ENCODE data around the gene DSTN. TPM values are rescaled to one million over a fixed set of nuclear protein-coding genes. Genes with fewer than 3 reads are reported as not detected.

Gene DSTN
- total RNA-seq, 1 donor = 348 TPM

- TF ChIP-seq, protein P1, sequence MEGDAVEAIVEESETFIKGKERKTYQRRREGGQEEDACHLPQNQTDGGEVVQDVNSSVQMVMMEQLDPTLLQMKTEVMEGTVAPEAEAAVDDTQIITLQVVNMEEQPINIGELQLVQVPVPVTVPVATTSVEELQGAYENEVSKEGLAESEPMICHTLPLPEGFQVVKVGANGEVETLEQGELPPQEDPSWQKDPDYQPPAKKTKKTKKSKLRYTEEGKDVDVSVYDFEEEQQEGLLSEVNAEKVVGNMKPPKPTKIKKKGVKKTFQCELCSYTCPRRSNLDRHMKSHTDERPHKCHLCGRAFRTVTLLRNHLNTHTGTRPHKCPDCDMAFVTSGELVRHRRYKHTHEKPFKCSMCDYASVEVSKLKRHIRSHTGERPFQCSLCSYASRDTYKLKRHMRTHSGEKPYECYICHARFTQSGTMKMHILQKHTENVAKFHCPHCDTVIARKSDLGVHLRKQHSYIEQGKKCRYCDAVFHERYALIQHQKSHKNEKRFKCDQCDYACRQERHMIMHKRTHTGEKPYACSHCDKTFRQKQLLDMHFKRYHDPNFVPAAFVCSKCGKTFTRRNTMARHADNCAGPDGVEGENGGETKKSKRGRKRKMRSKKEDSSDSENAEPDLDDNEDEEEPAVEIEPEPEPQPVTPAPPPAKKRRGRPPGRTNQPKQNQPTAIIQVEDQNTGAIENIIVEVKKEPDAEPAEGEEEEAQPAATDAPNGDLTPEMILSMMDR (IDR thresholded peaks at IDR 0.05; ENCODE audit: insufficient read depth, low read length) = no peak
- DNase-seq (ENCODE audit: low read depth) = no peak
- no peak overlapping the region for H3K4me3 ChIP-seq (ENCODE audit: low read depth, low read length)
These were observed 3.6 kb downstream of the DSTN start for GRCh38 chr20:17573463-17573862.

- TF ChIP-seq, protein P1 (IDR thresholded peaks at IDR 0.05; ENCODE audit: insufficient read depth, low read length) = no peak
- DNase-seq (ENCODE audit: low read depth) = no peak
- H3K4me3 ChIP-seq (ENCODE audit: low read depth, low read length) = no peak overlapping the region
These were observed 6.3 kb downstream of the DSTN start for GRCh38 chr20:17576215-17576614.

DNA sequence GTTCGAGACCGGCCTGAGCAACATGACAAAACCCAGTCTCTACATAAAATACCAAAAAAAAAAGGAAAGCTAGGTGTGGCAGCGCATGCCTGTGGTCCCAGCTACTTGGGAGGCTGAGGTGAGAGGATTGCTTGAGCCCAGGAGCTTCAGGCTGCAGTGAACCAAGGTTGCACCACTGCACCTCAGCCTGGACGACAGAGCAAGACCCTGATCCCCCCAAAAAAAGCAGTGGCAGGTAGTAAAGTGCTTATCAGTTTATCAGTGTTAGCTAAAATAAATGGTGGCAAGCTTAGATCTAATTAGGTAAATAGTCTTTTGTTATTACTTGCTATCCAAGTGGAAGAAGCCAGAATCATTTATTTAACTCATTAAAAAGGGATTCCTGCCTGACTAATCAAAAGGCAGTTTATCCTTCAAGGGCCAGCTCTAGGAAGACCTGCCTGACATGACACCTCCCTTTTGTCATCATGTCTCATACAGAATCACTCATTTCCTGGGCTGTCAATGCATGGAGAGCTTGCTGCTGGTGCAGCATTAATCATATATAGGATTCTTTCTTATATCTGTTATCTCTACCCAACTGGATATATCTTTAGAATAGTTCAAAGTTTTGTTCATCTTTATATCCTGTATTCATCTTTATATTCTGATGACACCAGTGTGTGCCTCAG is 9.6 kb downstream of the DSTN start:
- TF ChIP-seq, protein P1 (IDR thresholded peaks at IDR 0.05; ENCODE audit: insufficient read depth, low read length) = no peak
- H3K4me3 ChIP-seq (ENCODE audit: low read depth, low read length) = no peak overlapping the region
- DNase-seq (ENCODE audit: low read depth) = no peak

- H3K4me3 ChIP-seq (ENCODE audit: low read depth, low read length) = no peak overlapping the region
- TF ChIP-seq, protein P1 (IDR thresholded peaks at IDR 0.05; ENCODE audit: insufficient read depth, low read length) = no peak
- DNase-seq (ENCODE audit: low read depth) = no peak
These were observed 11.0 kb downstream of the DSTN start for GRCh38 chr20:17580895-17581294.

DNA sequence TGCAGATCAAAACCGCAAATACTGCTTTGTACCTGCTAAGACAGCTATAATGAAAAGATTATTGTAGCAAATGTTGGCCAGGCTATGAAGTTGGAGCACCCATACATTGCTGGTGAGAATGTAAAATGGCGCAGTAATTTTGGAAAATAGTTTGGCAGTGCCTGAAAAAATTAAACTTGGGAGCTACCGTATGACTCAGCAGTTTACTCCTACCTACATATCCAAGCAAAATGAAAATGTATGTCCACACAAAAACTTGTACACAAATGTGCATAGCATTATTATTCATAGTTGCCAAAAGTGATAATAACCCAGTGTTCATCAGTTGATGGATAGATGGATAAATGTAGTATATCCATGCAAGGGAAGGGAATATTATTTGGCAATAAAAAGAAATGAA is 13.3 kb downstream of the DSTN start:
- DNase-seq (ENCODE audit: low read depth) = no peak
- TF ChIP-seq, protein P1 (IDR thresholded peaks at IDR 0.05; ENCODE audit: insufficient read depth, low read length) = no peak
- no peak overlapping the region for H3K4me3 ChIP-seq (ENCODE audit: low read depth, low read length)

DNA sequence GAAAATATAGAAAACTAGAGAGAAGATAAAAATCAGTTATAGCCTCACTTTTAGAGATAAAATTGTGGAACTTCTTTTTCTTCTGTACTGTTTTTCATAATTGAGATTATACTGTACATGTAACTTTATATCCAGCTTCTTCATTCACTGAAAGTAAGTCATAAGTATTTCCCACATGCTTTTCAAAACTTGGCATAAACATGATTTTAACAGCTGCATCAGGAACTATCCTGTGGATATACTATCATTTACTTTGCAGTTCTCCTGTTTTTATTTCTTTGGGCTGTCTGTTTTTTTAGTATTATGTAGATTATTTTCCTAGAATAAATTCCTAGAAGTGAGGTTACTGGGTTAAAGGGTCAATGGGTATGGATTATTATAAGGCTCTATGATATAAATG is 14.8 kb downstream of the DSTN start:
- no peak for DNase-seq (ENCODE audit: low read depth)
- no peak overlapping the region for H3K4me3 ChIP-seq (ENCODE audit: low read depth, low read length)
- TF ChIP-seq, protein P1 (IDR thresholded peaks at IDR 0.05; ENCODE audit: insufficient read depth, low read length) = no peak

DNA sequence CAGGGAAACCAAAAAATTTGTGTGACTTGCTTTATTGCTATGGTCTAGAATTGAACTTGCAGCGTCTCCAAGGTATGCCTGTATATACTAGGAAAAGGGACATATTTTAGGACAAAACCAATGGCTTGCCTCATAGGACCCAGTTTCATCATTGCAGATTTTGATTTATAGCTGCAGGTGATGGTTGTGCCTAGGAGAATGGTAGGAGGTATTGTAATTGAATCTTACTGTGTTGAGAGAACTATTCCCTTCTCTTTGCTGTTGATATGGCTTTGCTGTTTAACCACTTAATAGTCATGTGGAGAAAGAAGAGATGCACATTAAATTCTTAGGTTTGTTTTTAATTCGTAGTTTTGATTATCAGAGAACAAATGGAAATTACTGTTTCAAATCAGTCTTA is 16.4 kb downstream of the DSTN start:
- TF ChIP-seq, protein P1 (IDR thresholded peaks at IDR 0.05; ENCODE audit: insufficient read depth, low read length) = no peak
- H3K4me3 ChIP-seq (ENCODE audit: low read depth, low read length) = no peak overlapping the region
- no peak for DNase-seq (ENCODE audit: low read depth)

Measured in fibroblast of the aortic adventitia (primary cell).